HG02852 (cell line): Measurements from ENCODE around the gene KRTAP4-8.
"Not testable (repeated sequence)": the region's sequence is repeated elsewhere in the genome, so short reads cannot be mapped to it uniquely, and the experiment has no call there.

ENCODE experiments used
- ATAC-seq: cut with Tn5 transposase; IDR thresholded peaks from one replicate; pipeline ENCODE4 v1.9.1; 2021; ENCODE audit warnings: mild to moderate bottlenecking, moderate library complexity; ENCODE audit not compliant: unreplicated experiment

Gene KRTAP4-8

GRCh38 chr17:41108728-41109386 lies 10.9 kb upstream of the KRTAP4-8 start:
- ATAC-seq: not testable (repeated sequence)

DNA sequence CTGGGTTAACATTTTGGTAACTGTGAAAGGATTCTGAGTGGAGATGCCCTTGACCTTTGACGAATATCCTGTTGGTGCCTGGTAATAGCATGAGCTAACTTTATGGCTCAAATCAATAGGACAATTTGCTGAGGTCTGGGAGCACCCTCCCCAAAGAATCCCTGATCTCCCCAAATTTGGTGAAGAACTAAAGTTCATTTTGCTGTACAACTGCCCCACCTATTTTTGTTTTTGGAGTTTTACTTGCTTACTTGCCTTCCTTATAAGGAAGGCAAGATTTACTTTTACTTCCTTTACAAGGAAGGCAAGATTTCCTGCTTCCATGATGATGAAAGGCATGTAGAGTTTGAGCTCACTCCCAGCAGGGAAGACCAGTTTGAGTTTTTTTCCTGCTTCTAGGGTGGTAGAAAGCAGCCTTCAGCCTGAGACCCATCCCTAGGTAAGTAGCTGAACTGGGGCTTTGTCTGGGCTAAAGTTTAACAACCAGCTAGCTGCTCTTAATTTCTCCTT lies 10.1 kb upstream of the KRTAP4-8 start:
- ATAC-seq: no peak

DNA sequence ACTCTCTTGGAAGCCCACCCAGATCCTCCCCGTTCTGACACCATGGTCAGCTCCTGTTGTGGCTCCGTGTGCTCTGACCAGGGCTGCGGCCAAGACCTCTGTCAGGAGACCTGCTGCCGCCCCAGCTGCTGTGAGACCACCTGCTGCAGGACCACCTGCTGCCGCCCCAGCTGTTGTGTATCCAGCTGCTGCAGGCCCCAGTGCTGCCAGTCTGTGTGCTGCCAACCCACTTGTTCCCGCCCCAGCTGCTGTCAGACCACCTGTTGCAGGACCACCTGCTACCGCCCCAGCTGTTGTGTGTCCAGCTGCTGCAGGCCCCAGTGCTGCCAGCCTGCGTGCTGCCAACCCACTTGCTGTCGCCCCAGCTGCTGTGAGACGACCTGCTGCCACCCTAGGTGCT lies 7.4 kb upstream of the KRTAP4-8 start, which contains the start of gene KRTAP4-9:
TSS of gene KRTAP4-9 (plus strand) at position 43 of the 400 bp plus-strand sequence. CDS start at position 43, 0 bp downstream.
- not testable (repeated sequence) for ATAC-seq

- not testable (repeated sequence) for ATAC-seq
Measured at GRCh38 chr17:41104386-41105038, 6.6 kb upstream of the KRTAP4-8 start.

- ATAC-seq: no peak
Measured at GRCh38 chr17:41103896-41104295, 6.0 kb upstream of the KRTAP4-8 start.

- ATAC-seq: no peak
Measured at GRCh38 chr17:41101586-41102259, 3.8 kb upstream of the KRTAP4-8 start, which contains the start of gene KRTAP4-16. KRTAP4-16 (minus strand) TSS chr17:41102209; CDS start chr17:41102209, 0 bp downstream.

DNA sequence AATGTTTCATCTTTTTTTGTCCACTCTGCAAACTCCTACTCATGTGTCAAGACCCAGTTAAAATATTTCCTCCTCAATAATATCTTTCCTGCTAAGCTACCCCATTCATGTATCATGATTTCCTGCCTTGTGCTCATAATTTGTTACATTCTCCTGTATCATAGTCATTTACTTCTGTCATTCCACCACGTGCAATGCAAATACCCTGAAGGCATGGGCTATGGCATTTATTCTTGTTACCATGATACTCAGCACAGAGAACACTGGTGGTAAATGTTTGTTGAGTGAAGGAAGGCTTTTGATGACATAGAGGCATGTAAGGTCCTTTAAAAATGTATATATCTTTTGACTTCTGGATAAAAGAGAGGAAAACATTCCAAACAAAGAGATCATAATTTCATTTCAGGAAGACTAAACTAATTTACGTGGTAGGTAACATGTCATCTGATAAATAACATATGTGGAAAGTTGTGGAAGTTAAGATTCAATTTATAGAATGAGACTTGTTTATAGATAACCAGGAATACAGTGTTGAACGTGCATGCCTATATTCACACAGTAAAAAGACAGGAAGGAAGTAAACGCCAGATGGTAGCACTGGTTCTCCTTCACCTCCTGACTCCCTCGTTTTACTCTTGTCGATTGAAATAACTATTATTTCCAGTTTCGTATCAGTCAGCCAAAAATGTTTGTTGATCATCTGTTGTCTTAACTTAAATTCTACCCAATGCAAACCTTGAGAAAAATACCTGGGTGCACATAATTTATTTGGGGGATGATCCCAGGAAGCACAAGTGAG lies 1.9 kb upstream of the KRTAP4-8 start:
- ATAC-seq: not testable (repeated sequence)

DNA sequence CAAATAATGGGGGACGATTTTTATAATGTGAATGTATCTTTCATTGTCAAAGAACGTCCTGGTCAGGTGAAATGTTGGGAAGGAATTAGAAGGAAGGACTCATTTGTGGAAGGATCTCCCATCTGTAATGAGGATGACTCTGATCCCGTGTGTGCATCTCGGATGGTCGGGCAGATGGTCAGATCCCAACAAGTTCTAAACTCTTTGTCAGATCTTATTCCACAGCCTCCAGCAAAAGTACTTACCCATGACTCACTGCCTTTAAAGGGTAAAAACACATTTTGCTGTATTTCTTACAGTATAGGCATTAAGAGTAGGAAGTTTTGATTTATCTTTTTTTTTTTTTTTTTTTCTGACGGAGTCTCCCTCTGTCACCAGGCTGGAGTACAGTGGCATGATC lies 539 bp upstream of the KRTAP4-8 start:
- ATAC-seq: no peak

DNA sequence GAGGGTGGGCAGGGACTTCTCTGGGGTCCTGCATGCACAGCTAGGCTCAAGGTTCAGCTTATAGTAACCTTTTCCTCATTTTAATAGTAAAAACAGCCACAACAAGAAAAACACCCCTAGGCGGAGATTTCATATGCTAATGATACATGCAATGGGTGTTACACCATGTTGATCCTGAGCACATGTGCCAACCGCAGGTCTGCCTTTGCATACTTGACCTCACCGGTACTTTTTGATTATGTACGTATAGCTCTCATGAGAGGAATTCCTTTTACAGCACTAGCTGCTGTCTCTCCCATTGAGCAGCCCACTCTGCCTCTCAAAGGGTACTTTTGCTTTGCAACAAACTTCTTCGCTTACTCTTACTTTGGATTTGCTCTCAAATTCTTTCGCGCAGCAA lies 1.9 kb downstream of the KRTAP4-8 start:
- no peak for ATAC-seq

DNA sequence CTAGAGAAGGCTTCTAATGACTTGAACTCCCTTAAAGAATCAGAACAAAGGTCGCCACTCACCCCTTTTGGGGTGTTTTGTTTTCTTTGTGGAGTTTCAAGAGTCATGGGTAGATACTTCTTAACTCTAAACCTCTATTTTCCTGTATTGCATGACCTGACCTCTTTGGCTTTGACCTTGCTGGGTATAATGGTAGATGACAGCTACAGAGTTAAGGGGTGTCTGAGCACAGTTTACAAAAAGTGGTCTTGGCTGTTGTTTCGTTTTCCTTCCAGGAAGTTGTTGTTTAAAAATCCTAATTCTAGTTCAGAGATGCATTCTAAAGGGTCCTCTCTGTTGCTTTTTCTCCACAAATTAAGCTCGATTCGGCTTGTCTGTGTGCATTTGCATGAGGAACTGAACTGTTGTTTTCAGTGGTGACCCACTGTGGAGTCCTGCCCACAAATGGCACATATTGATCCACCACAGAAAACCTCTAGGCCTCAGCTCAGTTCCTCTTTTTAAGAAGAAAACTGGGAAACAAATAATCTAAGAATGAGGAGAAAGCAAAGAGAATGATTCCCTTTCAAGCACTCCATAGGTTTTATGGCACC lies 9.1 kb downstream of the KRTAP4-8 start:
- ATAC-seq: not testable (repeated sequence)

DNA sequence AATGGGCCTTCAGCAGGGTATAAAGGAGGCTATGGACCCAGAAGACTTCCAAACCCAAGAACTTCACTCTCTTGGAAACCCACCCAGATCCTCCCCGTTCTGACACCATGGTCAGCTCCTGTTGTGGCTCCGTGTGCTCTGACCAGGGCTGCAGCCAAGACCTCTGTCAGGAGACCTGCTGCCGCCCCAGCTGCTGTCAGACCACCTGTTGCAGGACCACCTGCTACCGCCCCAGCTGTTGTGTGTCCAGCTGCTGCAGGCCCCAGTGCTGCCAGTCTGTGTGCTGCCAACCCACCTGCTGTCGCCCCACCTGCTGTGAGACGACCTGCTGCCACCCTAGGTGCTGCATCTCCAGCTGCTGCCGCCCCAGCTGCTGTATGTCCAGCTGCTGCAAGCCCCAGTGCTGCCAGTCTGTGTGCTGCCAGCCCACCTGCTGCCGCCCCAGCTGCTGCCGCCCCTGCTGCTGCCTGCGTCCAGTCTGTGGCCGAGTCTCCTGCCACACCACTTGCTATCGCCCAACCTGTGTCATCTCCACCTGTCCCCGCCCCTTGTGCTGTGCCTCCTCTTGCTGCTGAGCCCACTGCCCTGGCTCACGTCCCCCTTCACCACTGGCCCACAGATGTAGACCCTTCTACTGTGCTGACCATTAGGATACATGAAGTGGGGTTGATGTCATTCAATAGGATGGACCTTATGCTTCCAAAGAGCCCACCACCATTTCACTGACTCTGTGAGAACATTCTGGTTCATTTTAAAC lies 13.7 kb downstream of the KRTAP4-8 start, which contains the start of gene KRTAP4-7:
TSS of gene KRTAP4-7 (plus strand) at position 51 of the 757 bp plus-strand sequence. CDS start at position 108, 57 bp downstream.
- ATAC-seq: not testable (repeated sequence)

DNA sequence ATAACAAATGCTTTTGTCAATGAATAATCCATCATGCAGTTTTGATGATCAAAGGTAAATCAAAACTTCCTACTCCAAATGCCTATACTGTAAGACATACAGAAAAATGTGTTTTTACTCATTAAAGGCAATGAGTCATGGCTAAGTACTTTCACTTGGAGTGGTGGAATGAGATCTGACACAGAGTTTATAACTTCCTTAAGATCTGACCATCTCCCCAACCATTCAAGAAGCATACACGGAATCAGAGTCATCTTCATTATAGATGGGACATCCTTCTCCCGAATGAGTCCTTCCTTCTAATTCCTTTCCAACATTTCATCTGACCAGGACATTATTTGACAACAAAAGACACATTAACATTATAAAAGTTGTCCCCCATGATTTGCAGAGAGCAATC lies 14.5 kb downstream of the KRTAP4-8 start:
- ATAC-seq: not testable (repeated sequence)

DNA sequence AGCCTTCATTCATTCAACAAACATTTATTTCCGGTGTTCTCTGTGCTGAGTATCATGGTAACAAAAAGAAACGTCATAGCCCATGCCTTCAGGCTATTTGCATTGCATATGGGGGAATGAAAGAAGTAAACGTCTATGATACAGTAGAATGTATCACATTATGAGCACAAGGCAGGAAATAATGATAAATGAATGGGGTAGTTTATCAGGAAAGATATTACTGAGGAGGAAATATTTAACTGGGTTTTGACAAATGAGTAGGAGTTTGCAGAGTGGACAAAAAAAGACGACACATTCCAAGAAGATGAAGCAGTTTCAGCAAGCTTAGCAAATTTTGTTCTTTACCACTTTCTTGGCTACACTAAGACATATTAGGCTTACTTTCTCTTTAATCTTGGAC lies 15.3 kb downstream of the KRTAP4-8 start:
- ATAC-seq: no peak

DNA sequence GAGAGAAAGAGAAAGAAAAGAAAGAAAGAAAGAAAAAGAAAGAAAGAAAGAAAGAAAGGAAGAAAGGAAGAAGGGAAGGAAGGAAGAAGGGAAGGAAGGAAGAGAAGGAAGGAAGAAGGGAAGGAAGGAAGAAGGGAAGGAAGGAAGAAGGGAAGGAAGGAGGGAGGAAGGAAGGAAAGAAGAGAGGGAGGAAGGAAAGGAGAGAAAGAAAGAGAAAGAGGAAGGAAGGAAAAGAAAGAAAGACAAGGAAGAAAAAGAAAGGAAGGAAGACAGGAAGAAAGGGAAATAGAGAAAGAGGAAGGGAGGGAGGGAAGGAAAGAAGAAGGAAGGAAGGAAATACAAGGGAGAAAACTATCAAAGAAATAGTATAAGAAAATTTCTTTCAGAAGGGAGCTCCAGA lies 21.2 kb downstream of the KRTAP4-8 start:
- no peak for ATAC-seq

DNA sequence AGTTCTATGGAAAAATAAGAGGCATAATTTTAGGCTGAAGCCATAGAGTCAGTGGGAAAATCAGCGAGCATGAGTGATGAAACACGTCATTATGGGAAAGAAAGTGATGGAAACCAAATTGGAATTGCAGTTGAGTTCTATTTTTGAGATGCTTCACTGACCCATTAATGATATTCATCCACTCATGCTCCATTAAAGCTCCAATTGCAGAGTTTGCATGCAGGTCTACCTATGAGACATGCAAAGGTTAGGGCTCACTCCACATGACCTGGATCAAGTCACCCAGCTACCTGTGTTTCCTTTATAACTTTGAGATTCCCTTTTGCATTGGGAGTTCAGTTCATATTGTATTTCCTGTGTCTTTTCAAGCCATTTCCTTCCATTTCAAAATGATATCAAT lies 24.3 kb downstream of the KRTAP4-8 start:
- ATAC-seq: no peak

GRCh38 chr17:41071606-41072360 lies 26.2 kb downstream of the KRTAP4-8 start:
- ATAC-seq: no peak

- no peak for ATAC-seq
Measured at GRCh38 chr17:41069031-41069430, 28.9 kb downstream of the KRTAP4-8 start.

DNA sequence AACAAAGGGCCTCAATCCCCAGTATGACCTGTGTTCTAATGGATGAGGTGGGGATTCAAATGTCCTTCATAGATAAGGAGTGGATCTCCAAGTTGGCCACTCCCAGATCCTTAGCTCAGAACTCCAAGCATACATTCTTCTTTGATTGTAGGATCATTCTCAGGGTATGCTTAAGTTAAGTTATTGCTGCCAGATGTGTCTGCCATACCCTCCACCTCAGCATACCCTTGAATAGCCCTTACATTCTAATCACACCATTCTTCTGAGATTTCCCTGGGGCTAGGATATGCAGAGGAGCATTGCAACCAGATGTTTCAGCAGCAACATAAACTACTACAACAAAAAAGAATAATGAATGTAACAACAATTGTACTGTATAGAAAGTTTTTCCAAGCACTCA lies 30.7 kb downstream of the KRTAP4-8 start:
- ATAC-seq: no peak
